A549 (cell line): ENCODE results near the gene RAB42. TPM values are rescaled to one million over a fixed set of nuclear protein-coding genes. Genes with fewer than 3 reads are reported as not detected.
A peak's percentile ranks its signal among the peaks of the same experiment; 100 is the strongest.

Source experiments
- ATAC-seq, 2 experiments: fragments of 200-7000 bp in 1 of 2; fragments of >200 bp in 1 of 2; cut with Nextera tagmentation in 1 of 2; cut with Tn5 transposase in 1 of 2; 3 replicates each; pipeline versions ENCODE4 v1.8.0 to v1.9.1; 2018 to 2020; ENCODE audit warnings: mild to moderate bottlenecking in 1 of 2, moderate library complexity in 1 of 2
- CTCF ChIA-PET: fragments of 300-600 bp; sonication (Branson Sonifier 250); formaldehyde crosslinking; extraction: SDS; loops from one replicate; lab custom pipeline; 2021; ENCODE audit warnings: antibody characterized with exemption, inconsistent platforms; lab: Yijun Ruan, JAX
- POLR2A ChIA-PET: fragments of 350-600 bp; formaldehyde crosslinking; extraction: SDS; loops from one replicate; lab custom pipeline; 2021; ENCODE audit warnings: antibody characterized with exemption, inconsistent platforms; lab: Yijun Ruan, JAX
- DNase-seq, 2 experiments: peaks; one replicate each; pipeline versions ENCODE4 v3.0.0 to v3.0.0-alpha.2; 2011 to 2016; ENCODE audit warnings: low read depth in 1 of 2, low spot score in 1 of 2
- FAIRE-seq: peaks from 2 replicates; lab custom pipeline; 2011; peaks lifted over from hg19 to GRCh38; lab: Jason Lieb, UNC
- H3K27ac ChIP-seq, 2 experiments: fragments of >200 bp; sonication (Bioruptor Twin); formaldehyde crosslinking; 3 replicates each; pipeline ENCODE4 v1.5.1; 2016 to 2017
- H3K4me1 ChIP-seq: fragments of >200 bp; sonication (Bioruptor Twin); formaldehyde crosslinking; 3 replicates; pipeline ENCODE4 v1.6.1; 2016
- H3K4me2 ChIP-seq: fragments of >200 bp; sonication (Bioruptor Twin); formaldehyde crosslinking; 3 replicates; pipeline ENCODE4 v1.6.1; 2016
- H3K4me3 ChIP-seq: fragments of >200 bp; sonication (Bioruptor Twin); formaldehyde crosslinking; 3 replicates; pipeline ENCODE4 v1.5.1; 2016
- H3K9me3 ChIP-seq: fragments of >200 bp; sonication (Bioruptor Twin); formaldehyde crosslinking; 3 replicates; pipeline ENCODE4 v1.6.1; 2016
- BCL3 ChIP-seq: fragments of >200 bp; sonication (Bioruptor Twin); formaldehyde crosslinking; IDR thresholded peaks from 3 replicates; pipeline ENCODE4 v1.6.1; 2016
- CBX8 ChIP-seq: fragments of 200-600 bp; sonication (generic); IDR thresholded peaks from 2 replicates; pipeline ENCODE4 v1.6.1; 2016
- CEBPB ChIP-seq, 2 experiments: fragments of >200 bp in 1 of 2; sonication (Bioruptor Twin) in 1 of 2; formaldehyde crosslinking in 1 of 2; IDR thresholded peaks; 2 replicates each; pipeline ENCODE4 v1.6.1; 2012 to 2016
- EP300 ChIP-seq, 2 experiments: fragments of >200 bp; sonication (Bioruptor Twin); formaldehyde crosslinking; IDR thresholded peaks; 2 replicates in 1 of 2; 3 replicates in 1 of 2; pipeline ENCODE4 v1.6.1; 2016 to 2017
- FOSB ChIP-seq: fragments of 250-450 bp; sonication (Bioruptor Pico); IDR thresholded peaks from 2 replicates; pipeline ENCODE4 v1.5.0; 2020; ENCODE audit warnings: mild to moderate bottlenecking, moderate library complexity
- FOSL2 ChIP-seq, 2 experiments: fragments of 450-650 bp in 1 of 2; fragments of >200 bp in 1 of 2; sonication (Bioruptor Twin) in 1 of 2; formaldehyde crosslinking; IDR thresholded peaks; 2 replicates each; pipeline versions ENCODE4 v1.5.0 to v1.6.1; 2016 to 2020; ENCODE audit warnings: mild to moderate bottlenecking in 1 of 2, moderate library complexity in 1 of 2
- FOXS1 ChIP-seq: fragments of 250-450 bp; sonication (Bioruptor Pico); IDR thresholded peaks from 2 replicates; pipeline ENCODE4 v1.5.0; 2020; ENCODE audit warnings: mild to moderate bottlenecking, moderate library complexity
- GATA3 ChIP-seq: IDR thresholded peaks from 2 replicates; pipeline ENCODE4 v1.6.1; 2012; ENCODE audit warnings: borderline replicate concordance
- HOXA7 ChIP-seq: fragments of 250-450 bp; sonication (Bioruptor Pico); IDR thresholded peaks from 2 replicates; pipeline ENCODE4 v1.5.0; 2020; ENCODE audit warnings: mild to moderate bottlenecking, moderate library complexity
- HOXB13 ChIP-seq: fragments of 250-450 bp; sonication (Bioruptor Pico); IDR thresholded peaks from 2 replicates; pipeline ENCODE4 v1.5.0; 2020; ENCODE audit warnings: low read depth, mild to moderate bottlenecking, moderate library complexity
- JUN ChIP-seq, 2 experiments: fragments of >200 bp; sonication (Bioruptor Twin); formaldehyde crosslinking; IDR thresholded peaks; 2 replicates in 1 of 2; 3 replicates in 1 of 2; pipeline ENCODE4 v1.6.1; 2016 to 2017
- MAZ ChIP-seq: fragments of 150-350 bp; IDR thresholded peaks from 2 replicates; pipeline ENCODE4 v1.6.1; 2014; ENCODE audit warnings: antibody characterized with exemption, low read depth, low read length, borderline replicate concordance
- PBX3 ChIP-seq: IDR thresholded peaks from 2 replicates; pipeline ENCODE4 v1.6.1; 2012
- POLR2A ChIP-seq: IDR thresholded peaks from 2 replicates; pipeline ENCODE4 v1.6.1; 2012; ENCODE audit warnings: mild to moderate bottlenecking, low read length
- POLR2AphosphoS2 ChIP-seq: conservative IDR thresholded peaks from 2 replicates; pipeline ENCODE4 v1.6.1; 2012; ENCODE audit warnings: low read length, improper control_type of control experiment, inconsistent platforms
- RARB ChIP-seq: fragments of 250-450 bp; sonication (Bioruptor Pico); IDR thresholded peaks from 2 replicates; pipeline ENCODE4 v1.8.0; 2021; ENCODE audit warnings: mild to moderate bottlenecking, moderate library complexity
- SREBF2 ChIP-seq: fragments of 450-650 bp; IDR thresholded peaks from 2 replicates; pipeline ENCODE4 v1.6.1; 2014; ENCODE audit warnings: mild to moderate bottlenecking, moderate library complexity
- TFCP2L1 ChIP-seq: fragments of 250-450 bp; sonication (Bioruptor Pico); IDR thresholded peaks from 2 replicates; pipeline ENCODE4 v1.5.0; 2021; ENCODE audit warnings: mild to moderate bottlenecking
- USF2 ChIP-seq: fragments of 450-650 bp; IDR thresholded peaks from 2 replicates; pipeline ENCODE4 v1.6.1; 2014; ENCODE audit warnings: antibody characterized with exemption
- ZNF302 ChIP-seq: fragments of 250-450 bp; sonication (Bioruptor Pico); IDR thresholded peaks from 2 replicates; pipeline ENCODE4 v1.9.0; 2021; ENCODE audit warnings: inconsistent platforms, mild to moderate bottlenecking, moderate library complexity
- WGBS: methylation state at CpG from one replicate; pipeline ENCODE4 v1.1.6; 2017; ENCODE audit errors: missing lambda C conversion rate; 5-methylcytosine and 5-hydroxymethylcytosine counted together
- polyA plus RNA-seq, 4 experiments: library from polyadenylated mRNA; depleted of rRNA in 3 of 4; stranded (reverse); fragments of >200 nt; fragmentation: RNase III in 1 of 4; extraction: RNeasy Plus Mini Kit Qiagen cat#74134 plus additional on column Dnase treatment in 1 of 4; gene quantifications; 2 replicates in 3 of 4; 3 replicates in 1 of 4; pipeline ENCODE4 v1.2.3, GENCODE V29; 2011 to 2017

RAB42 gene
- polyA plus RNA-seq, 2 of the 4 experiments (the other 2 are of a cell fraction) = 0.81 to 2.3 TPM

- DNase-seq (no peak), ATAC-seq (peak; percentile 7 to 22; a peak in 4 of 6 replicates), FAIRE-seq (no peak)
- Histone ChIP-seq H3K27ac (0 out of 6 replicates have a peak overlapping the region, but pooled peaks of 1 of the 2 experiments have one; percentile 19), H3K4me3 (no peak overlapping the region), H3K4me1 (peaks cover 20% of the 10 kb centered on the region; the same call in 2 of the 3 replicates), H3K9me3 (no peaks in the 10 kb centered on the region), H3K4me2 (no peak overlapping the region)
- 67% methylated on average over 1 of the region's 1 CpG for whole genome bisulfite sequencing
- TF ChIP-seq POLR2AphosphoS2 (peak; percentile 44), JUN (IDR thresholded peaks at IDR 0.05) (peak in 1 of 2 experiments; percentile 45; a peak in 3 of 5 replicates), HOXB13 (CRISPR knock-in tag) (no peak), POLR2A (peak; percentile 43), FOSL2 (IDR thresholded peaks at IDR 0.05) (no peak), FOSL2 (CRISPR knock-in tag; IDR thresholded peaks at IDR 0.05) (no peak), PBX3 (peak; percentile 49), BCL3 (0 out of 3 replicates have a peak, but pooled peaks have one; percentile 15), HOXA7 (CRISPR knock-in tag) (0 out of 2 replicates have a peak, but pooled peaks have one; percentile 45)
- ChIA-PET CTCF (interaction anchor here (0.9 kb wide), 1 partner anchor 59 kb away, joined by 4 read pairs; no protein-coding TSS in a partner anchor), POLR2A (no interaction called here)
Measured at GRCh38 chr1:28577052-28577678, 14.9 kb upstream of the RAB42 start.

- H3K4me3 ChIP-seq = no peak overlapping the region
- no peak overlapping the region for H3K4me2 ChIP-seq
- H3K9me3 ChIP-seq = no peaks in the 10 kb centered on the region
- WGBS = 80% methylated on average over 6 of the region's 6 CpGs
- POLR2A ChIA-PET = interaction anchor here (1.2 kb wide), 1 partner anchor 24 kb away, joined by 4 read pairs; no protein-coding TSS in a partner anchor
- H3K27ac ChIP-seq = no peak overlapping the region
- H3K4me1 ChIP-seq = peaks cover 16% of the 10 kb centered on the region; the same call in 2 of the 3 replicates
- ATAC-seq (no peak), FAIRE-seq (no peak), DNase-seq (no peak)
- CTCF ChIA-PET = interaction anchor here (1.2 to 5.7 kb wide), 2 partner anchors 24 to 25 kb away, joined by 3 to 25 read pairs; no protein-coding TSS in a partner anchor
- TF ChIP-seq USF2 (no peak), ZNF302 (CRISPR knock-in tag) (no peak), MAZ (no peak), EP300 (IDR thresholded peaks at IDR 0.05) (no peak), FOXS1 (CRISPR knock-in tag) (no peak), POLR2AphosphoS2 (0 out of 2 replicates have a peak, but pooled peaks have one; percentile 91), JUN (IDR thresholded peaks at IDR 0.05) (peak; percentile 11 to 57; a peak in 2 of 5 replicates), SREBF2 (no peak), FOSB (CRISPR knock-in tag) (peak; percentile 65; the same call in 1 of the 2 replicates), CBX8 (no peak), RARB (CRISPR knock-in tag) (peak; percentile 33; the same call in 1 of the 2 replicates), TFCP2L1 (CRISPR knock-in tag) (0 out of 2 replicates have a peak, but pooled peaks have one; percentile 14), CEBPB (IDR thresholded peaks at IDR 0.05) (no peak), GATA3 (0 out of 2 replicates have a peak, but pooled peaks have one; percentile 14), BCL3 (0 out of 3 replicates have a peak, but pooled peaks have one; percentile 2)
Measured at GRCh38 chr1:28577738-28578536, 14.1 kb upstream of the RAB42 start.
